ENCODE data around the gene FBXL16. TPM values are rescaled to one million over a fixed set of nuclear protein-coding genes. Genes with fewer than 3 reads are reported as not detected.

The FBXL16 gene
- total and polyA plus RNA-seq, 2 experiments from 2014 or later, result 0.07 to 0.28 TPM

DNA sequence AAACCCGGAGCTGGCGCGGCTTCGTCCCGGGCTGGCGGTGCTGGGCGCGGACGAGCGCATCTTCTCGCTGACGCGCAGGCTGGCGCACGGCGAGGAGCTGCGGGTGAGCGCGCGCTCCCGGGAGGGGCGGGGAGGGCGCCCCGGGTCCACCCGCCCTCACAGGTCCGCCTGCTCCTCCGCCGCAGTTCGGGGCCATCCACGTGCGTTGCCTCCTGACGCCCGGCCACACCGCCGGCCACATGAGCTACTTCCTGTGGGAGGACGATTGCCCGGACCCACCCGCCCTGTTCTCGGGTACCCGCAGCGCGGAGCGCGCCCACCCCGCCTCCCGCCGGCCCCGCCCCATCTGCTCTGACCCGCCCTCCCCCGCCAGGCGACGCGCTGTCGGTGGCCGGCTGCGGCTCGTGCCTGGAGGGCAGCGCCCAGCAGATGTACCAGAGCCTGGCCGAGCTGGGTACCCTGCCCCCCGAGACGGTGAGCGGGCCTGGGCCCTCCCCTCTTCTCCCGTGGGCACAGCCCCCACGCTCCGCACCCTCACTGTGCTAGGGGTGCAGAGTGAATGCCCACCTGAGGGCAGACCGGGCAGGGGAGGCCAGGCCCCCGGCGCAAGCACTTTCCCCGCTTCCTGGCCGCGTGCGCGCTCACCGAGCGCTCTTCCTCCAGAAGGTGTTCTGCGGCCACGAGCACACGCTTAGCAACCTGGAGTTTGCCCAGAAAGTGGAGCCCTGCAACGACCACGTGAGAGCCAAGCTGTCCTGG lies 22.7 kb upstream of the FBXL16 start:
- peaks cover 7% of the 10 kb centered on the region for H3K27me3 ChIP-seq
- H3K36me3 ChIP-seq (replicated peaks; ENCODE audit: insufficient read depth, low read depth), result no peaks in the 10 kb centered on the region
- no peaks in the 10 kb centered on the region for H3K9me2 ChIP-seq (replicated peaks; ENCODE audit: insufficient read depth)
- TF ChIP-seq EZH2phosphoT487 (IDR thresholded peaks at IDR 0.05; ENCODE audit: low read depth, severe bottlenecking, unreplicated experiment) (no peak), EZH2 (IDR thresholded peaks at IDR 0.05; ENCODE audit: borderline replicate concordance) (no peak)
- TF ChIP-seq, protein P1, sequence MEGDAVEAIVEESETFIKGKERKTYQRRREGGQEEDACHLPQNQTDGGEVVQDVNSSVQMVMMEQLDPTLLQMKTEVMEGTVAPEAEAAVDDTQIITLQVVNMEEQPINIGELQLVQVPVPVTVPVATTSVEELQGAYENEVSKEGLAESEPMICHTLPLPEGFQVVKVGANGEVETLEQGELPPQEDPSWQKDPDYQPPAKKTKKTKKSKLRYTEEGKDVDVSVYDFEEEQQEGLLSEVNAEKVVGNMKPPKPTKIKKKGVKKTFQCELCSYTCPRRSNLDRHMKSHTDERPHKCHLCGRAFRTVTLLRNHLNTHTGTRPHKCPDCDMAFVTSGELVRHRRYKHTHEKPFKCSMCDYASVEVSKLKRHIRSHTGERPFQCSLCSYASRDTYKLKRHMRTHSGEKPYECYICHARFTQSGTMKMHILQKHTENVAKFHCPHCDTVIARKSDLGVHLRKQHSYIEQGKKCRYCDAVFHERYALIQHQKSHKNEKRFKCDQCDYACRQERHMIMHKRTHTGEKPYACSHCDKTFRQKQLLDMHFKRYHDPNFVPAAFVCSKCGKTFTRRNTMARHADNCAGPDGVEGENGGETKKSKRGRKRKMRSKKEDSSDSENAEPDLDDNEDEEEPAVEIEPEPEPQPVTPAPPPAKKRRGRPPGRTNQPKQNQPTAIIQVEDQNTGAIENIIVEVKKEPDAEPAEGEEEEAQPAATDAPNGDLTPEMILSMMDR (IDR thresholded peaks at IDR 0.05; ENCODE audit: poor library complexity), result no peak
- H3K4me3 ChIP-seq, result peak overlapping the region; percentile 38
- H3K9me3 ChIP-seq (ENCODE audit: low read depth), result no peaks in the 10 kb centered on the region
- no peaks in the 10 kb centered on the region for H4K20me1 ChIP-seq (ENCODE audit: insufficient read depth, poor library complexity, severe bottlenecking)
- no peaks in the 10 kb centered on the region for H3K79me2 ChIP-seq
- H3K4me2 ChIP-seq, result peak overlapping the region; percentile 99
- peak overlapping the region; percentile 45 for H2AFZ ChIP-seq
- peaks cover 17% of the 10 kb centered on the region for H3K4me1 ChIP-seq (ENCODE audit: insufficient read depth)
- peak; percentile 85 for DNase-seq (ENCODE audit: low spot score)
- WGBS (ENCODE audit: low lambda C conversion rate, missing lambda C conversion rate), result 2% methylated on average over 8 of the region's 80 CpGs
- H3K27ac ChIP-seq, result no peak overlapping the region

DNA sequence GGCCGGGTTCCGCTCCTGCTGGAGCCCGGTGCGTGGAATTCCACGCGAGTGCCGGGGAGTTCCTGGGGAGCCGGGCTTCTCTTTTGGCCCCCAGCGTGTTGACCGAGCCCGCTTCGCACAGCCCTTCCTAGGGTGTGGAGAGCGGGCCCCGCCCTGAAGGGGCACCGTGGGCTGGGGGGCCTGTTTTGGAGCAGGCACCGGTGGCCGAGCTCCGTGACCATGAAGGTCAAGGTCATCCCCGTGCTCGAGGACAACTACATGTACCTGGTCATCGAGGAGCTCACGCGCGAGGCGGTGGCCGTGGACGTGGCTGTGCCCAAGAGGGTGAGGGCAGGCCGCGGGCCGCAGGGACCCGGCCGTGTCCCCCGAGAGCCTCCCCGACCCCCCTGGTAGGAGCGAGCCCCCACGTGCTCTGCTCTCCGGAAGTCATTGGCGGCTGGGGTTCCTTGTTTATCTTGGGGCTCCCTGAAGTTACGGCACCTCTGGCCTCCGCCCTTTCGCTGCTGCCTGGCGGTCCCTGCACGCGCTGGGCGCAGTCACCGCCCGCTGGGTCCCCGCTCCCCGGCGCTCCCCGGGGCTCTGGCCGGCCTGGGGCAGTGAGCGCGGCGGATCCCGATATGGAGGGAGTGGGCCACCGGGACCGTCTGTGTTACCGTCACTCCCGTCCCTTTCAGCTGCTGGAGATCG lies 21.8 kb upstream of the FBXL16 start:
- H3K4me3 ChIP-seq, result peak overlapping the region; percentile 38
- H3K79me2 ChIP-seq, result no peaks in the 10 kb centered on the region
- no peaks in the 10 kb centered on the region for H3K36me3 ChIP-seq (replicated peaks; ENCODE audit: insufficient read depth, low read depth)
- peaks cover 17% of the 10 kb centered on the region for H3K4me1 ChIP-seq (ENCODE audit: insufficient read depth)
- TF ChIP-seq, protein P1 (IDR thresholded peaks at IDR 0.05; ENCODE audit: poor library complexity), result no peak
- TF ChIP-seq EZH2 (IDR thresholded peaks at IDR 0.05; ENCODE audit: borderline replicate concordance) (no peak), EZH2phosphoT487 (IDR thresholded peaks at IDR 0.05; ENCODE audit: low read depth, severe bottlenecking, unreplicated experiment) (no peak)
- H3K9me3 ChIP-seq (ENCODE audit: low read depth), result no peaks in the 10 kb centered on the region
- peak overlapping the region; percentile 99 for H3K4me2 ChIP-seq
- H4K20me1 ChIP-seq (ENCODE audit: insufficient read depth, poor library complexity, severe bottlenecking), result no peaks in the 10 kb centered on the region
- H2AFZ ChIP-seq, result peak overlapping the region; percentile 45
- no peak for DNase-seq (ENCODE audit: low spot score)
- H3K27me3 ChIP-seq, result peaks cover 7% of the 10 kb centered on the region
- H3K27ac ChIP-seq, result no peak overlapping the region
- WGBS (ENCODE audit: low lambda C conversion rate, missing lambda C conversion rate), result 0% methylated on average over 28 of the region's 61 CpGs
- no peaks in the 10 kb centered on the region for H3K9me2 ChIP-seq (replicated peaks; ENCODE audit: insufficient read depth)

DNA sequence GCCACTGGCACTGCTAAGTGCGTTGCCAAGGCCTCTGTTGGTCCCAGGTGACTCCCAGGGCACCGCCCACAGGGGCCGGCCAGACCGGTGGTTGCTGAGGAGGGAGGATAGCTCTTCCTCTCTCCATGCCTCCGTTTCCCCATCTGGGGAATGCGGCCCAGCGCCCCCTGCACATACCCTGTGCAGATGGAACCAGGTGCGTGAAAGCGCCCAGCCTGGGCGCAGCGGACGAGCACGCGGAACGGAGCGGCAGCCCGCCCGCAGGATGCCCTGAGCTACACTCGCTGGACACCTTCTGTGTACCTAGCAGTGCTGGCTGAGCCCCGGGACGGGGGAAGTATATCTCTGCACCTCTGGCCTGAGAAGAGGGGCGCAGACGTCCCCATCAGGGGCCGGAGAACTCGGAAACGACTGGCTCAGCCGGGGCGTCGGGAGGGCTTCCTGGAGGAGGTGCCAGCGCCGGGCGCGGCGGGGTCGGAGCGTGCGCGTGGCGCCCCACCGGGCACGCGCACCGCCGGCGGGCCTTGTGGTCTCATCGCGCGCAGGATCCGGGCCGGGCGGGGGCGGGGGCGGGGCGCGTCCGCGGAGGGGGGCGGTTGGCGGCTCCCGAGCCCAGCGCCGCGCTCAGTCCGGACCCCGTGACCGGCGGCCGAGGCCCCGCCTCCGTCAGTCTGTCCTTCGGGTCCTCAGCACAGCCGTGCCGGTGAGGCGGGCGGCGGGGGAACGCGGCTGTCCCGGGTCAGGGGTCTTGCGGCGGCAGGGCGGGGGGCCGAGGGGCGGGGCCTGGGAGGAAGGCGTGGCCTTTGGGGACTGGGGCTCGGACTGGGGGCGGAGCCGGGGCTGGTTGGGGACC lies 21.1 kb upstream of the FBXL16 start, which contains the start of the genes CCDC78 and HAGHL:
Gene CCDC78, minus strand, starts transcription at position 6 of the 853 bp plus-strand sequence. CDS start 76 bp downstream, outside the sequence.
Gene HAGHL, plus strand, starts transcription at position 669 of the 853 bp plus-strand sequence. CDS start 404 bp downstream, outside the sequence.
- 5% methylated on average over 31 of the region's 88 CpGs for WGBS (ENCODE audit: low lambda C conversion rate, missing lambda C conversion rate)
- Histone ChIP-seq H3K36me3 (replicated peaks; ENCODE audit: insufficient read depth, low read depth) (no peaks in the 10 kb centered on the region), H3K79me2 (no peaks in the 10 kb centered on the region), H4K20me1 (ENCODE audit: insufficient read depth, poor library complexity, severe bottlenecking) (peaks cover 5% of the 10 kb centered on the region), H3K27me3 (peaks cover 7% of the 10 kb centered on the region), H3K4me3 (peak within 1 kb of the TSS; percentile 38), H3K4me2 (peak within 1 kb of the TSS; percentile 99), H3K9me2 (replicated peaks; ENCODE audit: insufficient read depth) (no peaks in the 10 kb centered on the region), H2AFZ (peak within 1 kb of the TSS; percentile 45), H3K27ac (no peak within 1 kb of the TSS), H3K4me1 (ENCODE audit: insufficient read depth) (peaks cover 20% of the 10 kb centered on the region), H3K9me3 (ENCODE audit: low read depth) (no peaks in the 10 kb centered on the region)
- no peak for TF ChIP-seq EZH2 (IDR thresholded peaks at IDR 0.05; ENCODE audit: borderline replicate concordance)
- TF ChIP-seq, protein P1 (IDR thresholded peaks at IDR 0.05; ENCODE audit: poor library complexity), result no peak
- no peak for TF ChIP-seq EZH2phosphoT487 (IDR thresholded peaks at IDR 0.05; ENCODE audit: low read depth, severe bottlenecking, unreplicated experiment)
- peak; percentile 74 for DNase-seq (ENCODE audit: low spot score)
